GM19372 (cell line): Measurements from ENCODE around the gene IDNK.

Experiments used
- ATAC-seq: cut with Tn5 transposase; IDR thresholded peaks from one replicate; pipeline ENCODE4 v1.9.1; 2021; ENCODE audit warnings: mild to moderate bottlenecking, low read depth, moderate library complexity; ENCODE audit not compliant: unreplicated experiment

Gene IDNK

GRCh38 chr9:83633255-83633654 lies 10.3 kb downstream of the IDNK start:
- no peak for ATAC-seq

GRCh38 chr9:83633676-83634075 lies 10.7 kb downstream of the IDNK start:
- ATAC-seq, result no peak

GRCh38 chr9:83636813-83637212 lies 13.9 kb downstream of the IDNK start:
- ATAC-seq, result no peak

GRCh38 chr9:83637389-83637788 lies 14.4 kb downstream of the IDNK start:
- no peak for ATAC-seq

GRCh38 chr9:83639266-83639665 lies 16.3 kb downstream of the IDNK start:
- ATAC-seq, result no peak

GRCh38 chr9:83642793-83643192 lies 19.9 kb downstream of the IDNK start:
- no peak for ATAC-seq

GRCh38 chr9:83646500-83647239 lies 23.7 kb downstream of the IDNK start:
- ATAC-seq, result no peak

- ATAC-seq, result peak; percentile 73
These were observed 26.1 kb downstream of the IDNK start for GRCh38 chr9:83649080-83649479.

- no peak for ATAC-seq
These were observed 26.6 kb downstream of the IDNK start for GRCh38 chr9:83649515-83649914.

GRCh38 chr9:83651558-83651957 lies 28.6 kb downstream of the IDNK start:
- ATAC-seq, result no peak

GRCh38 chr9:83652433-83652832 lies 29.5 kb downstream of the IDNK start:
- no peak for ATAC-seq

- no peak for ATAC-seq
These were observed 32.5 kb downstream of the IDNK start for GRCh38 chr9:83655433-83655832.

- ATAC-seq, result no peak
These were observed 33.2 kb downstream of the IDNK start for GRCh38 chr9:83656032-83656680.

- ATAC-seq, result no peak
These were observed 34.0 kb downstream of the IDNK start for GRCh38 chr9:83656952-83657351.

- ATAC-seq, result no peak
These were observed 40.0 kb downstream of the IDNK start for GRCh38 chr9:83662933-83663332.

GRCh38 chr9:83665580-83666200 lies 42.7 kb downstream of the IDNK start:
- ATAC-seq, result peak; percentile 75

GRCh38 chr9:83669067-83669466 lies 46.1 kb downstream of the IDNK start:
- ATAC-seq, result no peak

GRCh38 chr9:83670381-83670780 lies 47.4 kb downstream of the IDNK start:
- ATAC-seq, result no peak

- no peak for ATAC-seq
These were observed 48.5 kb downstream of the IDNK start for GRCh38 chr9:83671451-83671850.

- no peak for ATAC-seq
These were observed 52.5 kb downstream of the IDNK start for GRCh38 chr9:83675466-83675865.

GRCh38 chr9:83677596-83677995 lies 54.7 kb downstream of the IDNK start:
- ATAC-seq, result no peak

GRCh38 chr9:83680233-83680632 lies 57.3 kb downstream of the IDNK start:
- no peak for ATAC-seq
